GM12878 (cell line): ENCODE measurements around the gene SHB. TPM values are rescaled to one million over a fixed set of nuclear protein-coding genes. Genes with fewer than 3 reads are reported as not detected.

Experiments
- BHLHE40 ChIP-seq, 2 experiments: fragments of 450-650 bp in 1 of 2; IDR thresholded peaks; 2 replicates each; pipeline ENCODE4 v1.6.1; 2011 to 2017; ENCODE audit warnings: low read depth in 2 of 2, borderline replicate concordance in 1 of 2, improper control_type of control experiment in 1 of 2, low read length in 1 of 2, mild to moderate bottlenecking in 1 of 2
- BMI1 ChIP-seq: fragments of 450-650 bp; IDR thresholded peaks from 2 replicates; pipeline ENCODE4 v1.6.1; 2016; ENCODE audit warnings: mild to moderate bottlenecking, moderate library complexity, borderline replicate concordance
- CBX3 ChIP-seq: fragments of 200-600 bp; sonication (generic); IDR thresholded peaks from 2 replicates; pipeline ENCODE4 v1.6.1; 2016; ENCODE audit warnings: low read depth, borderline replicate concordance
- EED ChIP-seq: sonication (generic); IDR thresholded peaks from 2 replicates; pipeline ENCODE4 v1.6.1; 2016; ENCODE audit warnings: antibody characterized with exemption, low read depth
- ESRRA ChIP-seq: IDR thresholded peaks from 2 replicates; pipeline ENCODE4 v1.6.1; 2012; ENCODE audit warnings: mild to moderate bottlenecking, low read length, improper control_type of control experiment
- HDGF ChIP-seq: fragments of 450-650 bp; IDR thresholded peaks from 2 replicates; pipeline ENCODE4 v1.6.1; 2016; ENCODE audit warnings: antibody characterized with exemption
- KAT2A ChIP-seq: conservative IDR thresholded peaks from 2 replicates; pipeline ENCODE4 v1.6.1; 2011; ENCODE audit warnings: low read depth, low read length; ENCODE audit not compliant: control insufficient read depth
- SMAD1 ChIP-seq: fragments of 450-650 bp; IDR thresholded peaks from 2 replicates; pipeline ENCODE4 v1.6.1; 2018; ENCODE audit warnings: mild to moderate bottlenecking, low read depth; ENCODE audit not compliant: partially characterized antibody
- SMAD5 ChIP-seq: IDR thresholded peaks from 2 replicates; pipeline ENCODE4 v1.6.1; 2016; ENCODE audit warnings: antibody characterized with exemption, low read depth
- SMARCA5 ChIP-seq: fragments of 450-650 bp; IDR thresholded peaks from 2 replicates; pipeline ENCODE4 v1.6.1; 2017; ENCODE audit warnings: mild to moderate bottlenecking
- TARDBP ChIP-seq: IDR thresholded peaks from 2 replicates; pipeline ENCODE4 v1.6.1; 2016; ENCODE audit warnings: borderline replicate concordance
- TCF12 ChIP-seq: IDR thresholded peaks from 2 replicates; pipeline ENCODE4 v1.6.1; 2011; ENCODE audit warnings: low read depth, mild to moderate bottlenecking, low read length
- TCF7 ChIP-seq: IDR thresholded peaks from 2 replicates; pipeline ENCODE4 v1.6.1; 2014; ENCODE audit warnings: antibody characterized with exemption, borderline replicate concordance
- ZBED1 ChIP-seq: IDR thresholded peaks from 2 replicates; pipeline ENCODE4 v1.6.1; 2016; ENCODE audit warnings: borderline replicate concordance
- ZNF24 ChIP-seq: fragments of 450-650 bp; IDR thresholded peaks from 2 replicates; pipeline ENCODE4 v1.6.1; 2017; ENCODE audit warnings: antibody characterized with exemption, mild to moderate bottlenecking
- ZNF622 ChIP-seq: fragments of 450-650 bp; IDR thresholded peaks from 2 replicates; pipeline ENCODE4 v1.6.1; 2017; ENCODE audit warnings: mild to moderate bottlenecking, inconsistent platforms
- ZSCAN29 ChIP-seq: fragments of 450-650 bp; IDR thresholded peaks from 2 replicates; pipeline ENCODE4 v1.6.1; 2017; ENCODE audit warnings: mild to moderate bottlenecking, moderate library complexity
- polyA plus RNA-seq, 11 experiments: library from polyadenylated mRNA; depleted of rRNA in 4 of 11; unstranded in 6 of 11; stranded (reverse) in 5 of 11; fragments of >200 nt; fragmentation: Nextera tagmentation in 4 of 11; fragmentation: Illumina TruSeq in 1 of 11; extraction: Ambion mirVana in 4 of 11; extraction: Trizol in 1 of 11; gene quantifications; 1 replicate in 1 of 11; 2 replicates in 10 of 11; pipeline versions ENCODE4 v1.2.1 to v1.2.3, GENCODE V29; 2011 to 2016; ENCODE audit warnings: inconsistent platforms in 2 of 11, missing spikeins in 2 of 11, low read depth in 1 of 11
- total RNA-seq, 4 experiments: library from RNA; depleted of rRNA in 3 of 4; stranded (reverse); fragments of >200 nt in 3 of 4; fragmentation: Illumina TruSeq in 1 of 4; extraction: Trizol in 1 of 4; gene quantifications; 2 replicates each; pipeline versions ENCODE4 v1.2.1 to v1.2.3, GENCODE V29; 2013 to 2021
- TF ChIP-seq, protein P1 (sequence below): fragments of 450-650 bp; IDR thresholded peaks from 2 replicates; pipeline ENCODE4 v1.6.1; 2017; ENCODE audit warnings: mild to moderate bottlenecking, moderate library complexity
- TF ChIP-seq, protein P2 (sequence below): fragments of 450-650 bp; IDR thresholded peaks from 2 replicates; pipeline ENCODE4 v1.6.1; 2018; ENCODE audit warnings: borderline replicate concordance, mild to moderate bottlenecking; ENCODE audit not compliant: partially characterized antibody
- TF ChIP-seq, protein P3 (sequence below): IDR thresholded peaks from 2 replicates; pipeline ENCODE4 v1.6.1; 2012; ENCODE audit warnings: low read depth, low read length, improper control_type of control experiment

Gene SHB
- total and polyA plus RNA-seq, 10 of the 15 experiments (the other 5 are each of a cell fraction or from before 2014, with no cell fraction given) = 0.29 to 6.2 (median 1.3) TPM

DNA sequence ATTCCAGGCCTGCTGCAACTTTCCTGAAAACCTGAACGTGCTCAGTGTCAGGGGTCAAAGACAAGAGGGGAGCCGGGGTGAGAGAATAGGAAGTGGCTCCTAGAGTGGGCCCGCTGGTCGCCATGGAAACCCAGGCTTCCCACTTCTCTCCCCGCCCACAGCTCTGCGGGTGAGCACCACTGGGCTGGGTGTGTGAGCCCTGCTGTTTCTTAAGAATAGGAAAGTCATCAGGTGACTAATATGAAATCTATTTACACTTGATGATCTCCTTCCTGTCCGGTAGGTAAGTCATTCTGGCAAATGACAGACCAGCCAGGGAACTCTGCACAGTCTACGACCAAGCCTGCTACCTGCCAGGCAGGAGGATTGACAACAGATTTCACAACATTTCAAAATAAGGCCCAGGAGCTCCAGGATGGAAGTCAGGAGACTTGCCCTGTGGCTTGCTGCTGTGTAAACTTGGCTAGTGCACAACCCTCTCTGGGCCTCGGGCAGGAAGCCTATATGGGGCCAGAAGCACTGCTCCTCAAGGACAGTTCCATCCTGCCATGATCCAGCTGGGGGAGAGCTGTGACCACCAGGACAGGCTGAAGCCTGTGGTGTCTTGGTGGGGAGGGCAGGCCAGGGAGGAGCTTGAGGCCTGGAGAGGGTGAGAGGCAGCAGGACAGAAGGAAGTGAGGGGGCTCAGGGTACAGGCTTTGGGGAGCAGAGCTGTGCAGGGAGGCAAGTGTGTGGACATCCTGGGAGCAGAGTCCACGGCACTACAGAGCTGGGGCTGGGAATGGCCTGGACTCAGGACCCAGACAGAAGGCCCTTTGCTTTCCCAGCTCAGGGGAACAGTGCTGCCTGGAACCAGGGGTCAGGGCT, 60.6 kb downstream of the SHB start (continued):
- TF ChIP-seq, protein P1, sequence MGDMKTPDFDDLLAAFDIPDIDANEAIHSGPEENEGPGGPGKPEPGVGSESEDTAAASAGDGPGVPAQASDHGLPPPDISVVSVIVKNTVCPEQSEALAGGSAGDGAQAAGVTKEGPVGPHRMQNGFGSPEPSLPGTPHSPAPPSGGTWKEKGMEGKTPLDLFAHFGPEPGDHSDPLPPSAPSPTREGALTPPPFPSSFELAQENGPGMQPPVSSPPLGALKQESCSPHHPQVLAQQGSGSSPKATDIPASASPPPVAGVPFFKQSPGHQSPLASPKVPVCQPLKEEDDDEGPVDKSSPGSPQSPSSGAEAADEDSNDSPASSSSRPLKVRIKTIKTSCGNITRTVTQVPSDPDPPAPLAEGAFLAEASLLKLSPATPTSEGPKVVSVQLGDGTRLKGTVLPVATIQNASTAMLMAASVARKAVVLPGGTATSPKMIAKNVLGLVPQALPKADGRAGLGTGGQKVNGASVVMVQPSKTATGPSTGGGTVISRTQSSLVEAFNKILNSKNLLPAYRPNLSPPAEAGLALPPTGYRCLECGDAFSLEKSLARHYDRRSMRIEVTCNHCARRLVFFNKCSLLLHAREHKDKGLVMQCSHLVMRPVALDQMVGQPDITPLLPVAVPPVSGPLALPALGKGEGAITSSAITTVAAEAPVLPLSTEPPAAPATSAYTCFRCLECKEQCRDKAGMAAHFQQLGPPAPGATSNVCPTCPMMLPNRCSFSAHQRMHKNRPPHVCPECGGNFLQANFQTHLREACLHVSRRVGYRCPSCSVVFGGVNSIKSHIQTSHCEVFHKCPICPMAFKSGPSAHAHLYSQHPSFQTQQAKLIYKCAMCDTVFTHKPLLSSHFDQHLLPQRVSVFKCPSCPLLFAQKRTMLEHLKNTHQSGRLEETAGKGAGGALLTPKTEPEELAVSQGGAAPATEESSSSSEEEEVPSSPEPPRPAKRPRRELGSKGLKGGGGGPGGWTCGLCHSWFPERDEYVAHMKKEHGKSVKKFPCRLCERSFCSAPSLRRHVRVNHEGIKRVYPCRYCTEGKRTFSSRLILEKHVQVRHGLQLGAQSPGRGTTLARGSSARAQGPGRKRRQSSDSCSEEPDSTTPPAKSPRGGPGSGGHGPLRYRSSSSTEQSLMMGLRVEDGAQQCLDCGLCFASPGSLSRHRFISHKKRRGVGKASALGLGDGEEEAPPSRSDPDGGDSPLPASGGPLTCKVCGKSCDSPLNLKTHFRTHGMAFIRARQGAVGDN = peak; percentile 71
- no peak for TF ChIP-seq TCF12
- no peak for TF ChIP-seq ESRRA
- TF ChIP-seq TARDBP = no peak
- TF ChIP-seq, protein P2, sequence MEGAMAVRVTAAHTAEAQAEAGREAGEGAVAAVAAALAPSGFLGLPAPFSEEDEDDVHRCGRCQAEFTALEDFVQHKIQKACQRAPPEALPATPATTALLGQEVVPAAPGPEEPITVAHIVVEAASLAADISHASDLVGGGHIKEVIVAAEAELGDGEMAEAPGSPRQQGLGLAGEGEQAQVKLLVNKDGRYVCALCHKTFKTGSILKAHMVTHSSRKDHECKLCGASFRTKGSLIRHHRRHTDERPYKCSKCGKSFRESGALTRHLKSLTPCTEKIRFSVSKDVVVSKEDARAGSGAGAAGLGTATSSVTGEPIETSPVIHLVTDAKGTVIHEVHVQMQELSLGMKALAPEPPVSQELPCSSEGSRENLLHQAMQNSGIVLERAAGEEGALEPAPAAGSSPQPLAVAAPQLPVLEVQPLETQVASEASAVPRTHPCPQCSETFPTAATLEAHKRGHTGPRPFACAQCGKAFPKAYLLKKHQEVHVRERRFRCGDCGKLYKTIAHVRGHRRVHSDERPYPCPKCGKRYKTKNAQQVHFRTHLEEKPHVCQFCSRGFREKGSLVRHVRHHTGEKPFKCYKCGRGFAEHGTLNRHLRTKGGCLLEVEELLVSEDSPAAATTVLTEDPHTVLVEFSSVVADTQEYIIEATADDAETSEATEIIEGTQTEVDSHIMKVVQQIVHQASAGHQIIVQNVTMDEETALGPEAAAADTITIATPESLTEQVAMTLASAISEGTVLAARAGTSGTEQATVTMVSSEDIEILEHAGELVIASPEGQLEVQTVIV = no peak
- no peak for TF ChIP-seq TCF7
- no peak for TF ChIP-seq ZBED1
- TF ChIP-seq BHLHE40 (IDR thresholded peaks at IDR 0.05; ENCODE audit: borderline replicate concordance in 1 of 2, low read depth in 2 of 2, low read length in 1 of 2) = peak; percentile 71 to 81; a peak in 3 of 4 replicates
- TF ChIP-seq CBX3 = no peak
- no peak for TF ChIP-seq SMAD1
- peak; percentile 83; the same call in 1 of the 2 replicates for TF ChIP-seq SMARCA5
- TF ChIP-seq ZNF622 = no peak
- peak; percentile 94 for TF ChIP-seq BMI1
- TF ChIP-seq HDGF = no peak
- no peak for TF ChIP-seq ZSCAN29
- no peak; the same call in 1 of the 2 replicates for TF ChIP-seq ZNF24
- TF ChIP-seq SMAD5 = no peak
- TF ChIP-seq, protein P3, sequence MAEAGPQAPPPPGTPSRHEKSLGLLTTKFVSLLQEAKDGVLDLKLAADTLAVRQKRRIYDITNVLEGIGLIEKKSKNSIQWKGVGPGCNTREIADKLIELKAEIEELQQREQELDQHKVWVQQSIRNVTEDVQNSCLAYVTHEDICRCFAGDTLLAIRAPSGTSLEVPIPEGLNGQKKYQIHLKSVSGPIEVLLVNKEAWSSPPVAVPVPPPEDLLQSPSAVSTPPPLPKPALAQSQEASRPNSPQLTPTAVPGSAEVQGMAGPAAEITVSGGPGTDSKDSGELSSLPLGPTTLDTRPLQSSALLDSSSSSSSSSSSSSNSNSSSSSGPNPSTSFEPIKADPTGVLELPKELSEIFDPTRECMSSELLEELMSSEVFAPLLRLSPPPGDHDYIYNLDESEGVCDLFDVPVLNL = no peak
- no peak; the same call in 1 of the 2 replicates for TF ChIP-seq EED
- no peak for TF ChIP-seq KAT2A
